Loucy (cell line): Measurements from ENCODE around the gene NLGN4Y.

Source experiments
- EZH2phosphoT487 ChIP-seq: fragments of 200-600 bp; IDR thresholded peaks from 2 replicates; pipeline ENCODE4 v1.6.1; 2018; ENCODE audit warnings: antibody characterized with exemption, mild to moderate bottlenecking, moderate library complexity, borderline replicate concordance
- TF ChIP-seq, protein P1 (sequence below): fragments of 200-600 bp; sonication (generic); conservative IDR thresholded peaks from 2 replicates; pipeline ENCODE4 v1.5.1; 2014; ENCODE audit warnings: mild to moderate bottlenecking, antibody characterized with exemption, low read length

DNA sequence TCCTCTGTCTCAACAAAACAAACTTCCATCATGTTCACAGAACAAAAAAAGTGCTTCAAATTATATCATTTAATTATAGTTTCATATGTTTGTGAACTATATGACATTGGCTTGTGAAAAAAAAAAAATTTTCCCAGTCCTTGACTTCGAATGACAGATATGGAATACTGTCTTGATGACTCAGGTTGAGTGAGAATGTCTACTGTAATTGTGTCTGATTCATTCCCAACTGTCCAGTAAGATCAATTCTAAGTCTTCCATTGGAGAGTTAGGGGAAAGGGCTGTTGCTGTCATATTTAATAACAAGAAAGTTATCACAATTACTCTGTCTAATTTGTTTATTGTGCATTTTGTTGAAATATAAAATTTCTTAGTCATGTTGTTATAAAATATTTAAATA lies 34.1 kb upstream of the NLGN4Y start:
- TF ChIP-seq, protein P1, sequence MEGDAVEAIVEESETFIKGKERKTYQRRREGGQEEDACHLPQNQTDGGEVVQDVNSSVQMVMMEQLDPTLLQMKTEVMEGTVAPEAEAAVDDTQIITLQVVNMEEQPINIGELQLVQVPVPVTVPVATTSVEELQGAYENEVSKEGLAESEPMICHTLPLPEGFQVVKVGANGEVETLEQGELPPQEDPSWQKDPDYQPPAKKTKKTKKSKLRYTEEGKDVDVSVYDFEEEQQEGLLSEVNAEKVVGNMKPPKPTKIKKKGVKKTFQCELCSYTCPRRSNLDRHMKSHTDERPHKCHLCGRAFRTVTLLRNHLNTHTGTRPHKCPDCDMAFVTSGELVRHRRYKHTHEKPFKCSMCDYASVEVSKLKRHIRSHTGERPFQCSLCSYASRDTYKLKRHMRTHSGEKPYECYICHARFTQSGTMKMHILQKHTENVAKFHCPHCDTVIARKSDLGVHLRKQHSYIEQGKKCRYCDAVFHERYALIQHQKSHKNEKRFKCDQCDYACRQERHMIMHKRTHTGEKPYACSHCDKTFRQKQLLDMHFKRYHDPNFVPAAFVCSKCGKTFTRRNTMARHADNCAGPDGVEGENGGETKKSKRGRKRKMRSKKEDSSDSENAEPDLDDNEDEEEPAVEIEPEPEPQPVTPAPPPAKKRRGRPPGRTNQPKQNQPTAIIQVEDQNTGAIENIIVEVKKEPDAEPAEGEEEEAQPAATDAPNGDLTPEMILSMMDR: no peak
- no peak for TF ChIP-seq EZH2phosphoT487
